ENCODE data around the gene KIF3B. TPM values are rescaled to one million over a fixed set of nuclear protein-coding genes. Genes with fewer than 3 reads are reported as not detected.
"Not testable (repeated sequence)": the region's sequence is repeated elsewhere in the genome, so short reads cannot be mapped to it uniquely, and the experiment has no call there.

Gene KIF3B
- total RNA-seq, 1 donor from 2014 or later, result 20.1 TPM

- Histone ChIP-seq H3K4me3 (no peak overlapping the region), H3K9me3 (no peaks in the 10 kb centered on the region), H3K4me1 (no peaks in the 10 kb centered on the region), H3K27ac (no peak overlapping the region), H3K36me3 (peaks cover 0 to 4% of the 10 kb centered on the region in 2 donors), H3K27me3 (no peaks in the 10 kb centered on the region)
- no peak for TF ChIP-seq CTCF (IDR thresholded peaks at IDR 0.05)
- intact Hi-C loops (cut with DNase I), result no loop called here
- no peak for DNase-seq (ENCODE audit: low spot score in 2 of 2)
Observed at GRCh38 chr20:32285621-32286371, 8.3 kb downstream of the KIF3B start.

GRCh38 chr20:32287231-32287638 is 9.8 kb downstream of the KIF3B start:
- Histone ChIP-seq H3K4me1 (no peaks in the 10 kb centered on the region), H3K27me3 (no peaks in the 10 kb centered on the region), H3K9me3 (no peaks in the 10 kb centered on the region), H3K36me3 (peaks cover 0 to 4% of the 10 kb centered on the region in 2 donors), H3K4me3 (no peak overlapping the region), H3K27ac (no peak overlapping the region)
- TF ChIP-seq CTCF (IDR thresholded peaks at IDR 0.05), result no peak
- DNase-seq (ENCODE audit: low spot score in 2 of 2), result no peak
- intact Hi-C loops (cut with DNase I), result no loop called here

DNA sequence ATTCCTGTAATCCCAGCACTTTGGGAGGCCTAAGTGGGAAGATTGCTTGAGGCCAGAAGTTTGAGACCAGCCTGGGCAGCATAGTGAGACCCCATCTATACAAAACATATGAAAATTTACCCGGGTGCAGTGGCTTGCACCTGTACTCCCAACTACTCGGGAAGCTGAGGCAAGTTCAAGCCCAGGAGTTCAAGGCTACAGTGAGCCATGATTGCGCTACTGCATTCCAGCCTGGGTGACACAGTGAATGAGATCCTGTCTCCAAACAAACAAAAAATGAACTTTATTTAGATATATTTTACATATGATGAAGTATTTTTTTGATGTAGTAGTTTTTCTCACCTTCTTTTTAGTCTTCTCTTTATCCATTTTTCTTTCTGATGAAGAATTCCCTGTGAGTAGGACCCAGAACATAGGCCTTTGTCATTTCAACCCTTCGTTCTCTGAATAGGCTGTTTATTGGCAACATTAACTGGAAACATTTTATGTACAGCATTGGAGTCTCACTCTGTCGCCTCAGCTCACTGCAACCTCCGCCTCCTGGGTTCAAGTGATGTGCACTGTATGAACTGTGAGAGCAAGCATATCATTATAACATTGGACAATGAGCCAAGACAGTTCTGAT is 10.9 kb downstream of the KIF3B start:
- intact Hi-C loops (cut with DNase I), result no loop called here
- no peak overlapping the region for H3K4me3 ChIP-seq
- H3K36me3 ChIP-seq, result peaks cover 0 to 4% of the 10 kb centered on the region in 2 donors
- TF ChIP-seq CTCF (IDR thresholded peaks at IDR 0.05), result no peak
- DNase-seq (ENCODE audit: low spot score in 2 of 2), result no peak
- H3K9me3 ChIP-seq, result no peaks in the 10 kb centered on the region
- H3K27me3 ChIP-seq, result no peaks in the 10 kb centered on the region
- H3K4me1 ChIP-seq, result no peaks in the 10 kb centered on the region
- no peak overlapping the region for H3K27ac ChIP-seq

- H3K27me3 ChIP-seq; DNase-seq (ENCODE audit: low spot score in 2 of 2); H3K36me3 ChIP-seq; H3K9me3 ChIP-seq; H3K27ac ChIP-seq; H3K4me3 ChIP-seq; intact Hi-C loops (cut with DNase I); H3K4me1 ChIP-seq: not testable (repeated sequence)
Observed at GRCh38 chr20:32289299-32289660, 11.8 kb downstream of the KIF3B start.

DNA sequence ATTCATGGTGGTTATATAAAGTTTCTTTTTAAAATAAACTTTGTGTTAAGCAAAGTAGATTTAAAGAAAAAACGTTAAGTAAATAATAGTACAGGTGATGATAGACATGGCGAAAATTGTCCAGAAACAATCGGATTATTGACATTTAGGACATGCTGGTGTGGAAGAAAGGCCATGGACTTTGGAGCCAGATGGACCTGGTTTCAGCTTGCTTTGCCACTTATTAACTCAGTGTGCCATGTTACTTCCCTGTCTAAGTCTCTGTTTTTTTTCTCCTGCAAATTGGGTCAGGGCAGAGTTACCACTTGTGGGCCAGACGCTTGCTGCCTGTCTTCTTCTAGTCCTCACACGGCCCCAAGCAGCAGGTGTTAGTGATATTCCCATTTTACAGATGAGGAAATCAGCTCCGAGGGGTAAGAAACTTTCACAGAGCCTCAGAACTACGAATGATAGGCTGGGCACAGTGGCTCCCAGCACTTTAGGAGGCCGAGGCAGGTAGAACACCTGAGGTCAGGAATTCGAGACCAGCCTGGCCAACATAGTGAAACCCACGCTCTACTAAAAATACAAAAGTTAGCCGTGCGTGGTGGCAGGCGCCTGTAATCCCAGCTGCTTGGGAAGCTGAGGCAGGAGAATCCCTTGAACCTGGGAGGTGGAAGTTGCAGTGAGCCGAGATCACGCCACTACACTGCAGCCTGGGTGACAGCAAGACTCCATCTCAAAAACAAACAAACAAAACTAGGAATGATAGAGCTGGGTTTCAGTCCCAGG is 12.4 kb downstream of the KIF3B start:
- Histone ChIP-seq H3K27ac (no peak overlapping the region), H3K4me1 (no peaks in the 10 kb centered on the region), H3K4me3 (no peak overlapping the region), H3K27me3 (no peaks in the 10 kb centered on the region), H3K9me3 (no peaks in the 10 kb centered on the region), H3K36me3 (no peaks in the 10 kb centered on the region)
- TF ChIP-seq CTCF (IDR thresholded peaks at IDR 0.05), result no peak
- no peak for DNase-seq (ENCODE audit: low spot score in 2 of 2)
- intact Hi-C loops (cut with DNase I), result no loop called here

DNA sequence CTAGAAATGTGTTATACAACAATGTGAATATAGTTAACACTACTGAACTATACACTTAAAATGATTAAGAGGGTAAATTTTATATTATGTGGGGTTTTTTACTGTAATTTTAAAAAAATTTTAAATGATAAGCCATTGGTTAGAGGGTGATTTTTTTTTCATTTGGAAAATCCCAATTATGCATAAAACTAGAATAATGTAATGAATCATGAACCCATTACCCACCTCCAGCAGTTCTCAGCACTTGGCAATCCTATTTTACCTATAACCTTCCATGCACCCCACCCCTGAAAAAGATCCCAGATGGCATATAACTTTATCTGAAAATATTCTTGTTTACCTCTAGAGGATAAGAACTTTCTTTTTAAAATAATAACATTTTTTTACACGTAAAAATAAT is 13.7 kb downstream of the KIF3B start:
- no peak for TF ChIP-seq CTCF (IDR thresholded peaks at IDR 0.05)
- no peaks in the 10 kb centered on the region for H3K9me3 ChIP-seq
- H3K27ac ChIP-seq, result no peak overlapping the region
- H3K36me3 ChIP-seq, result no peaks in the 10 kb centered on the region
- peaks cover 0 to under 1% of the 10 kb centered on the region in 2 donors for H3K4me1 ChIP-seq
- H3K4me3 ChIP-seq, result no peak overlapping the region
- no peak for DNase-seq (ENCODE audit: low spot score in 2 of 2)
- intact Hi-C loops (cut with DNase I), result no loop called here
- H3K27me3 ChIP-seq, result no peaks in the 10 kb centered on the region
